Type B pancreatic cell (in vitro differentiated cells): ENCODE results near the gene ZNF277. TPM values are rescaled to one million over a fixed set of nuclear protein-coding genes. Genes with fewer than 3 reads are reported as not detected.

ENCODE experiments used
- DNase-seq: peaks from one replicate; pipeline ENCODE4 v3.0.0; 2021; ENCODE audit warnings: mixed read lengths; ENCODE audit not compliant: unreplicated experiment; ENCODE audit errors: extremely low spot score
- H3K27ac Mint-ChIP-seq: 2 replicates; pipeline ENCODE4 v1.8.0; 2021; ENCODE audit warnings: mild to moderate bottlenecking, mixed read lengths
- H3K27me3 Mint-ChIP-seq: 2 replicates; pipeline ENCODE4 v1.8.0; 2021; ENCODE audit warnings: mixed read lengths
- H3K36me3 Mint-ChIP-seq: 2 replicates; pipeline ENCODE4 v1.8.0; 2021; ENCODE audit warnings: mixed read lengths
- H3K4me1 Mint-ChIP-seq: one replicate; pipeline ENCODE4 v1.8.0; 2021; ENCODE audit warnings: mixed read lengths; ENCODE audit not compliant: unreplicated experiment
- H3K4me3 Mint-ChIP-seq: 2 replicates; pipeline ENCODE4 v1.8.0; 2021; ENCODE audit warnings: mild to moderate bottlenecking, mixed read lengths
- H3K9me3 Mint-ChIP-seq: 2 replicates; pipeline ENCODE4 v1.8.0; 2021; ENCODE audit warnings: mixed read lengths
- total RNA-seq: library from RNA; stranded (reverse); gene quantifications from 2 replicates; pipeline ENCODE4 v1.2.1, GENCODE V29; 2021; ENCODE audit warnings: low replicate concordance
- TF ChIP-seq, protein P1 (sequence below): fragments of 200-600 bp; sonication (generic); conservative IDR thresholded peaks from 2 replicates; pipeline ENCODE4 v1.5.0; 2021; ENCODE audit warnings: antibody characterized with exemption, mild to moderate bottlenecking

The ZNF277 gene
- total RNA-seq, 1 donor from 2014 or later: 21.4 TPM

DNA sequence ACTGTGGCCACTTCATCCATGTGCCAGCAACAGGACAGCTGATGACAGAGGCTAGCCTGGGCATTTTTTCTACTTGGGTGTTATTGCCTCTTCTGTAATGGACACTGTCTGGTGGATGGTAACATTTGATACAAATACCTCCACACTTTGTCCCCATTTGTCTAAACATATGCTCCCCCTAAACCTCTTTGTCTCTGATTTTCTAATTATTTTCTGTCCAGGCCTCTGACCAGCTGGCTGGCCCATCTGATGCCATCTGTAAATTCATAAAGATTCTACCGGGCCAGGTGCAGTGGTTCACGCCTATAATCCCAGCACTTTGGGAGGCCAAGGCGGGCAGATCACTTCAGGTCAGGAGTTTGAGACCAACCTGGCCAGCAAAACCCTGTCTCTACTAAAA, 159.1 kb downstream of the ZNF277 start:
- no peak for DNase-seq
- no peaks in the 10 kb centered on the region for H3K36me3 Mint-ChIP-seq
- H3K4me1 Mint-ChIP-seq: peaks cover 18% of the 10 kb centered on the region
- no peak overlapping the region for H3K4me3 Mint-ChIP-seq
- TF ChIP-seq, protein P1, sequence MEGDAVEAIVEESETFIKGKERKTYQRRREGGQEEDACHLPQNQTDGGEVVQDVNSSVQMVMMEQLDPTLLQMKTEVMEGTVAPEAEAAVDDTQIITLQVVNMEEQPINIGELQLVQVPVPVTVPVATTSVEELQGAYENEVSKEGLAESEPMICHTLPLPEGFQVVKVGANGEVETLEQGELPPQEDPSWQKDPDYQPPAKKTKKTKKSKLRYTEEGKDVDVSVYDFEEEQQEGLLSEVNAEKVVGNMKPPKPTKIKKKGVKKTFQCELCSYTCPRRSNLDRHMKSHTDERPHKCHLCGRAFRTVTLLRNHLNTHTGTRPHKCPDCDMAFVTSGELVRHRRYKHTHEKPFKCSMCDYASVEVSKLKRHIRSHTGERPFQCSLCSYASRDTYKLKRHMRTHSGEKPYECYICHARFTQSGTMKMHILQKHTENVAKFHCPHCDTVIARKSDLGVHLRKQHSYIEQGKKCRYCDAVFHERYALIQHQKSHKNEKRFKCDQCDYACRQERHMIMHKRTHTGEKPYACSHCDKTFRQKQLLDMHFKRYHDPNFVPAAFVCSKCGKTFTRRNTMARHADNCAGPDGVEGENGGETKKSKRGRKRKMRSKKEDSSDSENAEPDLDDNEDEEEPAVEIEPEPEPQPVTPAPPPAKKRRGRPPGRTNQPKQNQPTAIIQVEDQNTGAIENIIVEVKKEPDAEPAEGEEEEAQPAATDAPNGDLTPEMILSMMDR: no peak
- H3K27ac Mint-ChIP-seq: no peak overlapping the region
- H3K9me3 Mint-ChIP-seq: peaks cover 5% of the 10 kb centered on the region
- H3K27me3 Mint-ChIP-seq: no peaks in the 10 kb centered on the region

DNA sequence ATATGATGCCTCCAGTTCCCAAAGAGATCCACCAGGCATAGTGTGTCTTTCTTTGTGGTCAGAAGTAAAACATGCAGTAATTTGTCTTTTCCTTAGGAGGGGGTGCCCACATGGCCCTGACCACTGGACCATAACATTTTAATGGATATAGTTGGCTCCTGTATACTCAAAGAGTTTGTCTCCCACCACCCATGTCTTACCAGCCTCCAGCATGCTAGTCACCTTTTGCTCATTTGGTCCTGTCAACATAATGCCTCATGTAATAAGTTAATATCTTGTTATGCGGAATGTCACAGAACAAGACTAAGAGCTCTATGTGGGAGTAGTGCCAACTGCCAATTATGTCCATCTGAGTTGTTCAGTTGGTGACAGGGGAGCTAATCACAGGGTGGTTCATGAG, 160.4 kb downstream of the ZNF277 start:
- H3K27me3 Mint-ChIP-seq: no peaks in the 10 kb centered on the region
- H3K27ac Mint-ChIP-seq: no peak overlapping the region
- no peak overlapping the region for H3K4me3 Mint-ChIP-seq
- H3K36me3 Mint-ChIP-seq: no peaks in the 10 kb centered on the region
- TF ChIP-seq, protein P1: no peak
- H3K9me3 Mint-ChIP-seq: peaks cover 5% of the 10 kb centered on the region
- H3K4me1 Mint-ChIP-seq: peaks cover 18% of the 10 kb centered on the region
- DNase-seq: no peak

DNA sequence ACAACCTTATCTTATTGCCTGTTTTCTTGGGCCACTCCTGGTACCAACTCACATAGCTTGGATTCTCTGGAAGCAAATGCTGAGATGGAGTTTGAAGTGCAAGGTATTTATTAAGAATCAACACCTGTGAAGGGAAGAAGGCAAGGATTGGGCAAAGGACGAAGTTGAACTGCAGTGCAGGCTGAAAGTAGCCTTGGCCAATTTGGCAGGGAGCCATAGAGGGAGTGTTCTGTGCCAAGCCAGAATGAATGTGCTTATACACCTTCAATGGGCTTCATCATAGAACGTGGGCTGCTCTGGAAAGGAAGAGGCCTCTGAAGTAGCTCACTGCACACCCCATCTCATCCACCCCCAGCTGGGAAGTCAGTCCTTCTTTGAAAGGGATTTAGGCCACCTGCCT, 163.9 kb downstream of the ZNF277 start:
- Mint-ChIP-seq H3K4me1 (no peaks in the 10 kb centered on the region), H3K27ac (no peak overlapping the region), H3K27me3 (no peaks in the 10 kb centered on the region), H3K4me3 (no peak overlapping the region), H3K9me3 (no peaks in the 10 kb centered on the region), H3K36me3 (no peaks in the 10 kb centered on the region)
- DNase-seq: no peak
- TF ChIP-seq, protein P1: no peak

GRCh38 chr7:112371701-112372100, 165.2 kb downstream of the ZNF277 start:
- H3K9me3 Mint-ChIP-seq: no peaks in the 10 kb centered on the region
- H3K36me3 Mint-ChIP-seq: no peaks in the 10 kb centered on the region
- DNase-seq: no peak
- no peaks in the 10 kb centered on the region for H3K4me1 Mint-ChIP-seq
- H3K4me3 Mint-ChIP-seq: no peak overlapping the region
- no peaks in the 10 kb centered on the region for H3K27me3 Mint-ChIP-seq
- TF ChIP-seq, protein P1: no peak
- no peak overlapping the region for H3K27ac Mint-ChIP-seq

DNA sequence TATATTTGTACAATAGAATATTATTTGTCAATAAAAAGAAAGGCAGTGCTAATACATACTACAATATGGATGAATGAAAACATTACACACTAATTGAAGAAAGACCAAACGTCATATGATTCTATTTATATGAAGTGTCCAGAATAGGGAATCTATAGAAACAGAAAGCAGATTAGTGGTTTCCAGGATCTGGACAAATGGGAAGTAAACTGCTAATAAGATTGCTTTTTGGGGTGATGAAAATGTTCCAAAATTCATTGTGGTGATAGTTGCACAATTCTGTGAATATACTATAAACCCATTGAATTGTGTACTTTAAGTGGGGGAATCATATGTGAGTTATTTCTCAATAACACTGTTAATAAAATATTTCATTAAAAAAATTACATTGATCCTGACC, 165.6 kb downstream of the ZNF277 start:
- TF ChIP-seq, protein P1: no peak
- no peak for DNase-seq
- Mint-ChIP-seq H3K27ac (no peak overlapping the region), H3K36me3 (no peaks in the 10 kb centered on the region), H3K9me3 (no peaks in the 10 kb centered on the region), H3K4me3 (no peak overlapping the region), H3K27me3 (no peaks in the 10 kb centered on the region), H3K4me1 (no peaks in the 10 kb centered on the region)

DNA sequence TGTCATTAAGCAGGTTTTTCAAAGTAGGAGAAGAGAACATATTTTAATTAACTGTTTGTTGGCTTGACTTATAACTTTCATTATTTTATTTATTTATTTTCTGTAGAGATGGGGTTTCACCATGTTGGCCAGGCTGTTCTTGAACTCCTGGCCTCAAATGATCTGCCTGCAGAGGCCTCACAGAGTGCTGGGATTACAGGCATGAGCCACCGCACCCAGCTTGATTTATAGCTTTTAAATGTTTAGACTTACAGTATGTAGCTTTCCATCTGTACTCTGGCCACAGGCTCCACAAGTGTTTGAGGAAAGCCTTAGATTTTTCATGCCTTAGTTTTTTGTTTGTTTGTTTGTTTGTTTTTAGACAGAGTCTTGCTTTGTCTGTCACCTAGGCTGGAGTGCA, 171.1 kb downstream of the ZNF277 start:
- H3K27ac Mint-ChIP-seq: no peak overlapping the region
- no peak for DNase-seq
- H3K4me3 Mint-ChIP-seq: no peak overlapping the region
- TF ChIP-seq, protein P1: no peak
- no peaks in the 10 kb centered on the region for H3K4me1 Mint-ChIP-seq
- no peaks in the 10 kb centered on the region for H3K27me3 Mint-ChIP-seq
- no peaks in the 10 kb centered on the region for H3K9me3 Mint-ChIP-seq
- no peaks in the 10 kb centered on the region for H3K36me3 Mint-ChIP-seq
